Astrocyte (in vitro differentiated cells and primary cell): ENCODE measurements around the gene AMBP.

ENCODE experiments used
- EZH2 ChIP-seq: IDR thresholded peaks from 2 replicates; pipeline ENCODE4 v1.6.1; 2012; ENCODE audit warnings: mild to moderate bottlenecking, low read length, inconsistent platforms; ENCODE audit not compliant: insufficient read depth
- TF ChIP-seq, protein P1 (sequence below): IDR thresholded peaks from 2 replicates; pipeline ENCODE4 v1.5.1; 2011; ENCODE audit warnings: low read depth, mild to moderate bottlenecking, inconsistent platforms, low read length, moderate library complexity; ENCODE audit not compliant: insufficient read depth

DNA sequence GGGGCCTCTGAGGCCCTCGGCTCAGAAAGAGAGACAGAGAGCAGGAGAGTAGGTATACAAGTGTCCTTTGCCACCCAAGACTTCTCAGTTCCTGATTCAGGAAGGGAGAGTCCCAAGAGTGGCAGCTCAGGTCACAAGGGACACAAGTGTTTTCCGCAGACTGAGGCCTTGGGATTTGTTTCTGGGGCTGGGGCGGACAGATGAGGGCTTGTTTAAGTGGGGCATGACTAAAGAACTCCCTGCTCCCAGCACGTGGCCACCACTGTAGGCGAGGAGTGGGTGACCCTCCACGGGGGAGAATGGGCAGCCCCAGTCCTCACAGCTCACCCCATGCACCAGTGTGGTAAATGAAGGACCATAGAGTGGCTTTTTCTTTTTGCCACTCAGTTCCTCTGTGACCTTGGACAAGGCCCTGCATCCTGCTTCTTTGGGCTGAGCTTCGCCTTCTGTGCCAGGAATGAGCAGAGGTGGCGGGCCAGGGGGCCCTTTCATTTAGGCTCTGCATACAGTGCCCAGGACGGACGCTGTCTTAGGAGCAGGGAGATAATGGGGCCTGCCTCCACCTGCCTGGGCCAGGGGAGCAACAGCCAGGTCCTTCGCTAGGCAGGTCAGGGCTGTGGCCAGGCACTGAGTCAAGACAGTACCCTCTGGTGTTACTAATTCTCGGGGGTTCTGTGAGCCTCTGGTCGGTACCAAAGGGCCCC is 50.8 kb downstream of the AMBP start:
- no peak for TF ChIP-seq EZH2
- TF ChIP-seq, protein P1, sequence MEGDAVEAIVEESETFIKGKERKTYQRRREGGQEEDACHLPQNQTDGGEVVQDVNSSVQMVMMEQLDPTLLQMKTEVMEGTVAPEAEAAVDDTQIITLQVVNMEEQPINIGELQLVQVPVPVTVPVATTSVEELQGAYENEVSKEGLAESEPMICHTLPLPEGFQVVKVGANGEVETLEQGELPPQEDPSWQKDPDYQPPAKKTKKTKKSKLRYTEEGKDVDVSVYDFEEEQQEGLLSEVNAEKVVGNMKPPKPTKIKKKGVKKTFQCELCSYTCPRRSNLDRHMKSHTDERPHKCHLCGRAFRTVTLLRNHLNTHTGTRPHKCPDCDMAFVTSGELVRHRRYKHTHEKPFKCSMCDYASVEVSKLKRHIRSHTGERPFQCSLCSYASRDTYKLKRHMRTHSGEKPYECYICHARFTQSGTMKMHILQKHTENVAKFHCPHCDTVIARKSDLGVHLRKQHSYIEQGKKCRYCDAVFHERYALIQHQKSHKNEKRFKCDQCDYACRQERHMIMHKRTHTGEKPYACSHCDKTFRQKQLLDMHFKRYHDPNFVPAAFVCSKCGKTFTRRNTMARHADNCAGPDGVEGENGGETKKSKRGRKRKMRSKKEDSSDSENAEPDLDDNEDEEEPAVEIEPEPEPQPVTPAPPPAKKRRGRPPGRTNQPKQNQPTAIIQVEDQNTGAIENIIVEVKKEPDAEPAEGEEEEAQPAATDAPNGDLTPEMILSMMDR: no peak
